CD4-positive, alpha-beta T cell (primary cell): Measurements from ENCODE around the gene CXCR6. TPM values are rescaled to one million over a fixed set of nuclear protein-coding genes. Genes with fewer than 3 reads are reported as not detected.
A peak's percentile ranks its signal among the peaks of the same experiment; 100 is the strongest.

Experiments
- ATAC-seq: fragments of 200-7000 bp; cut with Tn5 transposase; one replicate; pipeline ENCODE4 v1.10.0; 2022; ENCODE audit warnings: mild to moderate bottlenecking; ENCODE audit not compliant: poor library complexity
- CTCF ChIA-PET: fragments of 350-600 bp; sonication (Branson Sonifier 250); formaldehyde crosslinking; loops from one replicate; lab custom pipeline; 2021; ENCODE audit warnings: antibody characterized with exemption, inconsistent platforms; lab: Charles Lee
- POLR2A ChIA-PET: fragments of 350-600 bp; sonication (Branson Sonifier 250); formaldehyde crosslinking; loops from one replicate; lab custom pipeline; 2021; ENCODE audit warnings: antibody characterized with exemption, inconsistent platforms; lab: Charles Lee
- DNase-seq, 14 experiments: peaks; one replicate each; pipeline ENCODE4 v3.0.0-alpha.2; 2013 to 2020; ENCODE audit warnings: mixed read lengths in 2 of 14
- H3K27ac ChIP-seq, 2 donors: one replicate each; pipeline versions ENCODE4 v1.5.1 to v1.7.0; 2013; ENCODE audit warnings: low read length in 2 of 2, low read depth in 1 of 2, mild to moderate bottlenecking in 1 of 2
- H3K27me3 ChIP-seq, 2 experiments: 1 replicate in 1 of 2; 2 replicates in 1 of 2; pipeline versions ENCODE4 v1.6.1 to v1.7.0; 2013; ENCODE audit warnings: low read length in 2 of 2, control low read depth in 1 of 2, mild to moderate bottlenecking in 1 of 2, moderate library complexity in 1 of 2; ENCODE audit not compliant: insufficient read depth in 2 of 2, control insufficient read depth in 1 of 2
- H3K36me3 ChIP-seq: one replicate; pipeline ENCODE4 v1.6.1; 2013; ENCODE audit warnings: low read length, control low read depth; ENCODE audit not compliant: insufficient read depth
- H3K4me1 ChIP-seq: one replicate; pipeline ENCODE4 v1.6.1; 2013; ENCODE audit warnings: low read length, control low read depth; ENCODE audit not compliant: insufficient read depth
- H3K4me3 ChIP-seq: one replicate; pipeline ENCODE4 v1.5.1; 2013; ENCODE audit warnings: mild to moderate bottlenecking, low read length, moderate library complexity
- H3K9me3 ChIP-seq, 2 experiments: 1 replicate in 1 of 2; 2 replicates in 1 of 2; pipeline versions ENCODE4 v1.6.1 to v1.7.0; 2013; ENCODE audit warnings: low read length in 2 of 2, mild to moderate bottlenecking in 2 of 2, control low read depth in 1 of 2, moderate library complexity in 1 of 2; ENCODE audit not compliant: control insufficient read depth in 1 of 2, insufficient read depth in 1 of 2
- H3K27ac Mint-ChIP-seq: one replicate; pipeline ENCODE4 v1.8.0; 2020; ENCODE audit warnings: mixed read lengths
- H3K27me3 Mint-ChIP-seq: one replicate; pipeline ENCODE4 v1.8.0; 2021; ENCODE audit warnings: mixed read lengths
- H3K36me3 Mint-ChIP-seq: one replicate; pipeline ENCODE4 v1.8.0; 2021; ENCODE audit warnings: low read depth, mixed read lengths
- H3K4me1 Mint-ChIP-seq: one replicate; pipeline ENCODE4 v1.8.0; 2021; ENCODE audit warnings: low read depth, mixed read lengths
- H3K4me3 Mint-ChIP-seq: one replicate; pipeline ENCODE4 v1.8.0; 2020; ENCODE audit warnings: mild to moderate bottlenecking, mixed read lengths
- H3K9me3 Mint-ChIP-seq: one replicate; pipeline ENCODE4 v1.8.0; 2020; ENCODE audit warnings: mixed read lengths
- CTCF ChIP-seq: fragments of 200-600 bp; IDR thresholded peaks from one replicate; pipeline ENCODE4 v1.8.0; 2022; ENCODE audit warnings: antibody characterized with exemption, mild to moderate bottlenecking
- intact Hi-C, 2 experiments: fragments of 100-400 bp; cut with DNase I in 1 of 2; cut with micrococcal nuclease in 1 of 2; formaldehyde crosslinking; loops; one replicate each; pipeline versions ENCODE4 v1.15.1 to v1.9.0; 2023 to 2025; cut with DNase I, micrococcal nuclease
- total RNA-seq, 174 experiments: library from RNA in 2 of 174; stranded (reverse) in 2 of 174; gene quantifications; one replicate each; pipeline ENCODE4 v1.2.3 and lab custom pipeline; 2021 to 2026

Gene CXCR6
- total RNA-seq, 2 experiments from 2014 or later = 1.7 to 2.0 TPM

- ChIA-PET POLR2A (interaction anchor here (1.2 to 5.6 kb wide), 7 partner anchors 10 to 93 kb away, joined by 3 to 42 read pairs (median 8); partner anchors contain the start of genes CXCR6 and FYCO1), CTCF (interaction anchor here (1.1 to 1.5 kb wide), 2 partner anchors 8 to 37 kb away, joined by 3 to 6 read pairs; no protein-coding TSS in a partner anchor)
- DNase-seq (peak in 3 of 14 experiments; percentile 32 to 45 (median 40)), ATAC-seq (no peak)
- intact Hi-C loops = loop anchor here (1.0 to 5.0 kb wide), 2 partner anchors 20 to 33 kb away; partner anchors contain the start of genes CXCR6 (in 2 of the 2) and FYCO1 (in 1 of the 2)
- H3K4me1 ChIP-seq = peaks cover 80% of the 10 kb centered on the region
- H3K27ac Mint-ChIP-seq = peak overlapping the region; percentile 73
- peaks cover 40% of the 10 kb centered on the region for H3K36me3 ChIP-seq
- peaks cover 65% of the 10 kb centered on the region for H3K4me1 Mint-ChIP-seq
- H3K9me3 ChIP-seq = no peaks in the 10 kb centered on the region
- H3K27me3 Mint-ChIP-seq = no peaks in the 10 kb centered on the region
- TF ChIP-seq CTCF = no peak
- no peaks in the 10 kb centered on the region for H3K27me3 ChIP-seq
- H3K36me3 Mint-ChIP-seq = peaks cover 92% of the 10 kb centered on the region
- peak overlapping the region; percentile 44 to 47 for H3K27ac ChIP-seq
- H3K4me3 ChIP-seq = no peak overlapping the region
- H3K9me3 Mint-ChIP-seq = no peaks in the 10 kb centered on the region
- H3K4me3 Mint-ChIP-seq = no peak overlapping the region
These were observed 32.4 kb downstream of the CXCR6 start for GRCh38 chr3:45975686-45976085.

DNA sequence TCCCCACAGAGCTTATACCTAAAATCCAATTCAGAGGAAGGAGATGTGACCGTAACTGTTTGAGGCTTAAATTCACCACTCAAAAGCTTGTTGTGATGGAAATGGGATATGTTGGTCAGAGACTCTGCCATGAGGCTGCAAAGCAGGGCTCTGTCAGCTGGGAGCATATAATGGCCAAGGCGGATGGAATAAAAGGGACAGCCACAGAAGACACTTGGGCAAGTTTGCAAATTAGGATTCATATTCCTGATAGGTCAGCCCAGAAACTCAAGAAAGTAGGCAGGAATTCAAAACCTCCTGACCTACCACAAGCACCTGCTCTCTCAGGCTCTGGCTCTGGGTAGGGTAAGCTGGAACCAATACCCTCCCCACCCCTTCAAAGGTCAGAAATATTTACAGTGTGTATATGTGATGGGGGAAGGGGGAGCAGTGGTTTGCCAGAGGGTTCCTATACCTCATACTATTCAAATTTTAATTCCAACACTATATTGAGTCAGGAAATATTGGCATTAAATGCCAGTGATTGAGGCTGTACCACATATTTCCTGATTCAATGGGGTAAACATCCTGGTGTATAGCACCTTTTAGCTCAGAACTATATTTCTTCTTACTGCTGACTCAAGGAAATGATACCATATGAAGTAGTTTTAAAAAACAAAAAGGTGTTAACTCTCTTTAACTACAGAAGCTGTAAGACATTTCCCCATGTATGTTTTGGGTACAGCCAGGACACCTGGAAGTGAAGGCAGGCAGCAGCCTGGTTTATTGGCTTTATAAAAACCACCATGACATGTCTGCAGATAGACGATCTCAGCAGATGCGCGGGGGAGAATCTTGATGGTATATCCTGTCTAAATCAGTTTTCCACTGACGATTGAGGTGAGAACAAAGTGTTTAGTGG is 33.2 kb downstream of the CXCR6 start:
- intact Hi-C loops = loop anchor here (1.0 to 5.0 kb wide), 2 partner anchors 19 to 34 kb away; partner anchors contain the start of genes CXCR6 (in 2 of the 2) and FYCO1 (in 1 of the 2)
- ATAC-seq = peak; percentile 69
- Histone ChIP-seq H3K36me3 (peaks cover 43% of the 10 kb centered on the region), H3K4me3 (no peak overlapping the region), H3K27me3 (no peaks in the 10 kb centered on the region), H3K27ac (peak overlapping the region; percentile 44 to 47), H3K9me3 (no peaks in the 10 kb centered on the region), H3K4me1 (peaks cover 87% of the 10 kb centered on the region)
- Mint-ChIP-seq H3K4me1 (peaks cover 71% of the 10 kb centered on the region), H3K27me3 (no peaks in the 10 kb centered on the region), H3K9me3 (no peaks in the 10 kb centered on the region), H3K27ac (peak overlapping the region; percentile 73), H3K4me3 (peak overlapping the region; percentile 44), H3K36me3 (peaks cover 92% of the 10 kb centered on the region)
- DNase-seq = peak in 8 of 14 experiments; percentile 20 to 82 (median 39)
- ChIA-PET POLR2A (interaction anchor here (1.2 to 5.6 kb wide), 9 partner anchors 11 to 92 kb away, joined by 3 to 42 read pairs (median 8); partner anchors contain the start of genes CXCR6 and FYCO1), CTCF (interaction anchor here (1.4 to 1.8 kb wide), 4 partner anchors 12 to 393 kb away, joined by 3 to 11 read pairs (median 5); no protein-coding TSS in a partner anchor)
- no peak for TF ChIP-seq CTCF

GRCh38 chr3:45978006-45978761 is 34.9 kb downstream of the CXCR6 start:
- Mint-ChIP-seq H3K4me1 (peaks cover 68% of the 10 kb centered on the region), H3K27ac (peak overlapping the region; percentile 96), H3K27me3 (no peaks in the 10 kb centered on the region), H3K36me3 (peaks cover 94% of the 10 kb centered on the region), H3K4me3 (peak overlapping the region; percentile 81), H3K9me3 (no peaks in the 10 kb centered on the region)
- Histone ChIP-seq H3K27ac (peak overlapping the region in 1 of 2 donors; percentile 8), H3K9me3 (no peaks in the 10 kb centered on the region), H3K4me3 (no peak overlapping the region), H3K4me1 (peaks cover 77% of the 10 kb centered on the region), H3K27me3 (no peaks in the 10 kb centered on the region), H3K36me3 (peaks cover 57% of the 10 kb centered on the region)
- no peak for TF ChIP-seq CTCF
- peak; percentile 17 for ATAC-seq
- ChIA-PET CTCF (interaction anchor here (1.8 kb wide), 2 partner anchors 10 to 101 kb away, joined by 4 to 11 read pairs; no protein-coding TSS in a partner anchor), POLR2A (interaction anchor here (2.4 to 5.6 kb wide), 3 partner anchors 16 to 87 kb away, joined by 9 to 42 read pairs (median 17); partner anchors contain the start of gene FYCO1)
- peak in 13 of 14 experiments; percentile 35 to 74 (median 46) for DNase-seq
- intact Hi-C loops = loop anchor here (5.0 kb wide), 1 partner anchor 36 kb away; the partner anchor contains the start of gene CXCR6 (in 2 of the 2)
